NCI-H2107 treated with DMSO at 0.1 percent for 48 hours (cell line): ENCODE data around the gene EPS15.

Experiments used
- DNase-seq: peaks from one replicate; lab custom pipeline; 2025; ENCODE audit not compliant: unreplicated experiment; lab: John Stamatoyannopoulos, UW

The EPS15 gene

DNA sequence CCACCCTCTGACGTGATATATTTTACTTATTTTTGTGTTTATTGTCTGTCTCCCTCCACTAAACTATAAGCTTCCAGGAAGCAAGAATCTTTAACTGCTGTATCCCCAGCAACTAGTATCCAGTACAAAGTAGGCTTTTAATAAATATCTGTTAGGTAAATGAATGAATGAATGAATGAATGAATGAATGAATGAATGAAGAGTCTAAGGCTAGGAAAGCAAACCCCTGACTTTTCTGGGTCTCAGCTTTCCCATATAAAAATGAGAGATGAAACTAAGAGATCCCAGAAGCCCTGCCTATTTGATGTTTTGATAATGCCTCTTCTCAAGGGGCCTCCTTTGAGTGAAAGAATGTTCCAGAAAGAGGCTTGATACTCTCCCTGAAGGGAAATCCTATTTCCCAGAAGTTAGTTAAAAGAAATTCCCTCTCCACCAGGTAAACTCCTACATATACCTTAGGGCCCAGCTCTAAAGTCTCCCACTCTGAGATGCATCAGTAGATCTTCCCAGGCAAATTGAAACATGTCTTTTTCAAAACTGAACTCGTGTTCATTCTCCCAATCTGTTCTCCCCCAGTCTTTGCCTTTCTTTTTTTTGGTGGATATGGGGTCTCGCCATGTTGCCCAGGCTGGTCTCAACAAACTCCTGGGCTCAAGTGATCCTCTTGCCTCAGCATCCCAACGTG, 196.5 kb downstream of the EPS15 start:
- no peak for DNase-seq

DNA sequence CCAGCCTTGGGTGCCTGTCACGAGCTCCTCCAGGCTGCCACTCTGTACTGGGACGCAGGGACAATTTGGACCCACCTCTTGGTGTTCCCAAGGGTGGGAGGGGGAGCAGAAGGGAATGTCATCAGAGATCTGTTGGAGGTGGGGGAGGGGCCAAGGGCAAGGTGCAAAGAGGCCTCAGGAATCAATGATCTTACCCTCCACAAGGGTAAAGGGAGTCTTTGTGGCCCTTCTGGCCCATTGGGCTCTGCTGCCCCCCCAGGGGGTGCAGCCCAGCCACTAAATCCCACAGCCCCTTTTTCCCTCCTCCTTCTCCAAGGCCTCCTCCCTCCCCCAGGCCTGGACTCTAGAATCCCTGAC, 197.2 kb downstream of the EPS15 start:
- DNase-seq, result no peak

DNA sequence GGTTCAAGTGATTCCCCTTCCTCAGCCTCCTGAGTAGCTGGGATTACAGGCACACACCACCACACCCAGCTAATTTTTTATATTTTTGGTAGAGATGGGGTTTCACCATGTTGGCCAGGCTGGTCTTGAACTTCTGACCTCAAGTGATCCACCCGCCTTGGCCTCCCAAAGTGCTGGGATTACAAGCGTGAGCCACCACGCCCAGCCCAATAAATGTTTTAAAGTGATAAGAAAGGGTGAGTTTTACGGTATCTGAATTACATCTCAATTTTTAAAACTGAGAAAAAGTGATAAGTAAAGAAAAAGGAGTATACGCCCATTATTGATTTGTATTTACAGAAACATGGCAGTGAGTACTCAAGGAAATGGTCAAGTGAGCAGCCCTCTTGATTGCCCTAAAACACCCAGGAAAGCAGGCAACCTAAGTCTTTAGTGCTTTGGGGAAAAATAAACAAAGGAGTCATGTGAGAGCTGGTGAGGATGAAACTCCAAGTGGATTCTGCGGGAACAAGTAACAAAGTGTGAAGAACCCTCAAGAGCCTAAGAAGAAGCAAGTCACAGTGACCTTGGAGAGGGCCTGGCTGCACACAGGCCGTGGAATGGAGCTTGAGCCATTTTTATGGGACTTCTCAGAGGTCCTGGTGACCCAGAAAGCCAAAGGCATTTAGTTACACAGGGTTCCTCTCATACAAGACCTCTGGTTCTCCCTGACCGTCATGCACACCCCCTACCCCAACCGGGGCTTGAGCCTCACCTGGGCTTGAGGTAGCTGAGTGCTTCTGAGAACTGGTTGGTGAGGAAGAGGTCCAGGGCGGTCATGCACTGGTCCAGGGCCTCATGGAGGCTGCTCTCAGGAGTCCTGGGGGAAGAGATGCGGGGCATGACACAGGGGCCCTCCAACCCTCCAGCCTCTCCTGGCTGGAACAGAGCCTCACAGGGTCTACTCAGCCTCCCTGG, 197.8 kb downstream of the EPS15 start:
- no peak for DNase-seq

DNA sequence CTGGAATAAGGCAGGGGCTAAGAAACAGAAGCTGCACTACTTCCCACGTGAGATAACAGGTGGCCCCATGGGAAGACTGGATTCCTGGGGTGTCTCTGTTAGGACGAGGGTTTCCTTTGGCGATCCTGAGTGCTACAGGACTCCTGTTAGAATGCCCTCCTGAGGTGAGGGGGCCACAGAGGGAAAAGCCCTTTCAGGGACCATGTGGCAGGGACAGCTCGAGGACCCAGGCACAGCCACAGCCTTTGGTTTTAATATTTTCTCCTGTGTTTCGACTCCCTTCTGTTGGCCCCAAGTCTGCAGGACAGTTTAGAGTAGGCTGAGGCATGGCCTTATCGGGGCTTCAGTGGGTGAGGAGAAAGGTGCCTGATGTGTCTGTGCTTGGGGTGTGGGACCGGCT, 201.3 kb downstream of the EPS15 start:
- no peak for DNase-seq

DNA sequence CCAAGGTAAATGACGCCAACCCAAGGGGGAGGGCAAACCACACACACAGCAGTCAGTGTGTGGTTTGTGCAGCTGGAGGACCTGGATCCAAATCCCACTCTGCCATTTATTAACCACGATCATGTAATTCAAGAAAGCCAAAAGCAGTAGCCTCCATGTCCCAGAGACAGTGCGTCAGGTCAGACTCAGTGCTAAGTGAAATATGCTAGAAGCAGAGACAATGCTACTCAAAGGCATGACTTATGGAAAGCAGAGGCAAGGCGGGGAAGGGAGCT, 202.3 kb downstream of the EPS15 start:
- DNase-seq, result peak; percentile 69

DNA sequence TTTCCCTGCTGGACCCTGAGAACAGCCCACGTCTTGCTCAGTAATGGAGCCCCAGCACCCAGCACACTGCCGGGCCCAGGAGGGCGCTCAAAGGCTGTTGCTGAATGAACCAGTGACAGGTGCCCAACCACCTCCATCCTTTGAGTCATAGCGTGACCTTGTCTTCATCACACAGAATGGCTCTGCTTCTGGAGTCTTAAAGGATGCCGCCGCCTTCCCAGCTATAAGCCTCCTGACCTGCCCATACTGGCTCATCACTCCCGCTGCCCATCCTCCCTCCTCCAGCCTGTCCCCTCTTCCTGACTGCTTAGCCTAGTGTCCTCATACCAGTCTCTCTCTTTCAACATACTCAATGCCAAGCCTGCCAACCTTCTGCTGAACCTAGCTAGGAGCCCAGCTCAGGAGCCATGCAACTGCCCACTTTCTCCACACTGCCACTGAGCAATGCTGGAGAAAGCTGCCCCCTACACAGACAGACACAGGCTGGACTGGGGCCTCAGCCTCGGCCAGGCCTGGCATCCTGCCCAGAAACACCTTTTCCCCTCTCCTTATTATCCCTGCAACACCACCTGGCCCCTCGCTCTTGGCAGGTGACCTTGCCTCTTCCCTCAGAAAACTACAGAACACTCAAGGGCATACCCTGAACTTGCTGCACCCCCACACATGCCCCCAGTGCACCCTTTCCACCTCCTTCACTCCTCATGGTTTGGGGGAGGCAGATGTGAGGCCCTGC, 202.8 kb downstream of the EPS15 start:
- DNase-seq, result no peak

DNA sequence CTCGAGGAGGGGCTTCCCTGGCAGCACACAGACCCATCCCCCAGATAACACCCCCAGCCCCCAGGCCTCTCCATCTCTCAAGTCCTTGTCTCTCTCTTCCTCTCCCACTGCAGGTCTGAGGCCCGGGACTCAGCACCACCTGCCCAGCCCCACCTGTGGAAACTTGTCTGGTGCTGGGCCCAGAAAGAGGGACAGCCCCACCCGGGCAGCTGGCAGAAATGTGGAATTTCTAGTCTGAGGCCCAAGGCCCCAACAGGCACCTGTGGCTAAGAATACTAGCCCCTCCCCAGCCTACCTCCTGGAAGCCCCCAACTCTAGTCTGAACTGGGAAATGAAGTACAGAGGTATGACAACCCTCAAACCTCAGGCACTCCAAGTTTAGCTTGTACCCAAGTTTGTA, 204.1 kb downstream of the EPS15 start:
- no peak for DNase-seq

DNA sequence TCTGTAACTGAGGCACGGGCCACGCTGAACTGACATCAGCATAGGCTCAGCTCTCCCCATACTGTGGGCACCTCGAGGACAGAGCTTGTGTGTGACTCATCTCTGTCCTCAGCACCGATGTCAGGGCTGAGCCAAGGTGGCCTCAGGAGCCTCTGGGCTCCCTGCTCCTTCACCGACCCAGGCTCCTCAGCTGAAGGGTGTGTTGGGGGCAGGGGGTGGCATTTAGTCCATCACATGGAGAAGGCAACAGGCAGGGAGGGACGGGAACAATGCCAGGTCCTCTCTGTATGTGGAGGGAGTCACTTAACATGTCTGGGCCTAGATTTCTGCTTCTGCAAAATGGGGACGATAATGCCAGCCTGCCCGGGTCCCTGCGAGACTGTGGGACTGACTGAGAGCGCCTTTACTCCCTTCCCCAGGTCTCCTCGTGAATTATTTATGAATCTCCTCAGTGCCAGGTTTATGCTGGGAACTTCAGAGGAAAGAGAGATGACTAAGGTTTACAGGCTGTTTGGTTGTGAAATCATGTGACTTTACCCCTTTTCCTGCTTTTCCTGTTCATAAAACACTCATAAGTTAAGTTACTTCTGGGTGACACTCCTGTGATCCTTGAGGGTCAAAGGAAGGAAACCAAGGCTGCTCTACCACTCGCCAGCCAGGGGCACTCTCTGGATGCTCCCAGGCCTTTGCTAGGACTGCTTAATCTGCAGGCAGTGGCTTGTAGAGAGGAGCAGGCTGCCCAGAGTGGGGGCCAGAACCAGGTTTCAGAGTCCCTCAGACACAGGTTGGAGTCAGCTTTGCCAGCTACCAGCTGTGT, 204.9 kb downstream of the EPS15 start:
- DNase-seq, result no peak

DNA sequence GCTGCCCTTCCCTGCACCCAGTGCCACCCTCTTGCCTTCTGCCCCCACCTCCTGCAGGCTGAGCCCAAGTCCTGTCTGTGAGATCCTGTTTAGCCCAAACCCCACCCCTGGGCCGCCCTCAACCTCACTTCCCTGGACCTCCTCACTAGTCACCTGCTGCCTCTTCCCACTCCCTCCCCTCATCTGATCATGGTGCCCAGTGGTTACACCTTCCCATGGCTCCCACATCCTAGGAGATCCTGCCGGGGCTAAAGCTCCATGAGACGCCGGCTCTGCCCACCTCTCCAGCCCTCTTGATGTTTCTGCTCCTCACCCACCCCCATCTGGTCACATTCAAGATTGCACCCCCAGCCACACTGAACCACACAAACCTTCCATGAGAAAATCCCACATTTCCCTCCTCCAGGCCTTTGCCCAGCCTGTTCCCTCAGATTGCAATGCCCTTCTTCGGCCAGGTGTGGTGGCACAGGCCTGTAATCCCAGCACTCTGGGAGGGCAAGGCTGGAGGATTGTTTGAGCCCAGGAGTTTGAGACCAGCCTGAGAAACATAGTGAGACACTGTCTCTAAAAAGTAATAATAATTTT, 205.7 kb downstream of the EPS15 start:
- no peak for DNase-seq

DNA sequence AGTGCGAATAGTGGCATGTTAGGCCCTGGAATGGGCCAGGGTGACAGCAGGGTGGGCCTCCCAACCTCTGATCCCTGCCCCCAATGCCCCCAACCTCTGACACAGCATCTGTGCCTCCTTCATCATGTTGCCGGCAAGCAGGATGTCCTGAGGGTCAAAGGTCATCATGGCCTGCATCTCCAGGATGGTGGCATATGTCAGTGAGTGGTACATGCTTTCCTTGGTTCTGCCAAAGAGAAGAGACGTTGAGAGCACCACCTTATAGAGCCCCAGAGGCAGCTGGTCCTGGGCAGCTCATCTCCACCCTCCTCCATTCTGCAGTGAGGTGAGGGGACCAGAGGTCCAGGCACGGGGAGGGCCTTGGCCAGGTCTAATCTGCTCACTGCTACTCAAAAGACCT, 206.3 kb downstream of the EPS15 start:
- no peak for DNase-seq

DNA sequence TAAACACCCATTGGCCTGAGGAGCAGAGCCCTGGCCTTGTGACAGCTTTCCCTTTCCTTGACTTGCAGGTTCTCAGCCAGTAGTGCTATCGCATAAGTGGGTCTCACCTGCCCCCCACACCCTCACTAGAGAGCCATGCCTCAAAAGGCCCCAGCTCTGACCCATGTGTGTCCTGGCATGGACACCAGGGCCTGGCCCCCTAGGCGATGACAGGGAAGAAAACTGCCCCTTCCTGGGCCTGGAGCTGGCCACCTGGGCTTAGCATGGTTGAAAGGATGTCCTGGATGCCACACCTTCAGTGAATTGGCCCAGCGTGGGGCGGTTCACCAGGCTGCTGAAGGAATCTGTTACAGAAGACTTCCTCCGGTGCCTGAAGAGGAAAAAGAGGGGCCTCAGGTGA, 207.2 kb downstream of the EPS15 start:
- no peak for DNase-seq

DNA sequence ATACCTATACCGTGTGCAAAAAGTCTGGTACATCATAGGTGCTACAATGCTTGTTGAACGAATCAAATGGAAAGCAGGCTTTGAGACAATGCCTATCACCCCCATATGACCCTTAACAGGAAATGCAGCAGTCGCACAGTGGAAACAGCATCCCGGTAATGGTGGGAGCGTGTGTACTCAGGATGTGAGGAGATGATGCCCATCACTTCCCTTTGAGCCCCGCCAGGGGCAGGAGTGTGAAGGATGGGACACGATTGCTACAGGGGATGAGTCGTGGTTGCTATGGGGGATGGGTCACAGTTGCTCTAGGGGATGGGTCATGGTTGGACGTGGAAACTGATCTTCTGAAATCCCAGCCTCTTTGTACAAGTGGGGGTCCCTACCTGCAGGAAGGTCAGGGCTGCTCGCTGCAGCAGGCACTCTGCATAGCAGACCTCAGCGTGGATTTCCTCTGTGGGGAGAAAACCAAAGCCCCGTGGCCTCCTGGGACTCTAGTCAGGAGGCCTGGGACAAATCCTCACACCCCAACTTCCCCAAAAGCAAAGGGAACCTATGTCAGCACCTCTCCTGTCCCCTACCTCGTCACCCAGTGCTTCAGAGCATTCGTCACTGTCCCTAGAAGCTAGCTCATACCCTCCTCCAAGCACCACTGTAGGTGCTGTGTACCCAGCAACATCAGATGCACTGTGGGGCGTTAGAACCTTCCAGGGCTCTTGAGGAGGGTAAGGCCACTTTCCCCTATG, 208.0 kb downstream of the EPS15 start:
- no peak for DNase-seq

DNA sequence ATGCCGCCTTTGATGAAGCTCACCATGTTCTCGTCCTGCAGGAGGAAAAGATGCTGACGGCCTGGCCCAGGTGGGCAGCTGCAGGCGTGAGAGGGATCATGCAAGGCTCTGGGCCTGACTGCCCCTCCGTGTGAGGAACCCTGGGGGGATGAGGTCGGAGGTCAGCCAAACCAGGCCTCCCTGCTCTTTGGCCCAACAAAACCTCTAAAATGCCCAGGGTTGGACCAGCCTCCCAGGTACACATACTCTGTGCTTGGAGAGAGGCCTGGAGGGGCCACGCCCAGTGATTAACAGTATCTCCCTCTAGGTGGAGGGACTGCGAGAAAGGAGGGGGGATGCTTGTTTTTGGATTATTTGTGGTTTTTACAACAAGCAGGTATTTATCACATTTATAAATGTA, 209.8 kb downstream of the EPS15 start:
- DNase-seq, result no peak

DNA sequence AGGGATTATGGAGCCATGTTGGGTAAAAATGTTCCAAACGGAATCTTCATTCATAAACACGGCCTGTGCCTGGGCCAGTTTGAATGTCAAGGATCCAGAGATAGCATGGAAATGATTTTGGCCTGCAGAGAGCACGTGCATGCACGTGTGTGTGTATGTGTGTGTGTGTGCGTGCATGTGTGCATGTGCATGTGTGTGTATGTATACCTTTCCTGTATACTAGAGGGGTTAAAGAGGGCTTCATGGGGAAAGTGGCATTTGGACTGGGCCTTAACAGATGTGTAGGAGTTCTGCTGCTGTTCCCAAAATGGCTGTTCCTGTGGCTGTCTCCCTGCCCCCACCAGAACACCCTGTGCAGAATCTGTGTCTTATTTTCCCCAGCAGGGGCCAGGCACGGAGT, 210.4 kb downstream of the EPS15 start:
- DNase-seq, result no peak

DNA sequence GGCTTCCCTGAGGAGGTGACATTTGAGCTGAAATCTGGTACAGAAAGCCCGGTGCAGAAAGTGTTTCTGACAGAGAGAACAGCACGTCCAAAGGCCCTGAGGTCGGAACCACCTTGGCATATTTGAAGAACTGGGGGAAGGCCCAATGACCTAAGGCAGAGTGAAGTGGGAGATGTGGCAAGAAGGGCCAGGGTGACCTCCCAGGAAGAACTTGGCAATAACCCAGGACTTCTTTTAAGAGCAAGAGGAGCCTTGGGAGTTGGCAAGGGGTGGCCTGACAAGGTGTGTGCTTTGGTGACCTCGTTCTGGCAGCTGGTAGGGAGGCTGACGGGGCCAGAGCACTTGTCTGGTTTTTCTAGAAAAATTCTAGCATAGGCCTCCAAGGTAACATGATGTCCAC, 212.1 kb downstream of the EPS15 start:
- DNase-seq, result no peak

DNA sequence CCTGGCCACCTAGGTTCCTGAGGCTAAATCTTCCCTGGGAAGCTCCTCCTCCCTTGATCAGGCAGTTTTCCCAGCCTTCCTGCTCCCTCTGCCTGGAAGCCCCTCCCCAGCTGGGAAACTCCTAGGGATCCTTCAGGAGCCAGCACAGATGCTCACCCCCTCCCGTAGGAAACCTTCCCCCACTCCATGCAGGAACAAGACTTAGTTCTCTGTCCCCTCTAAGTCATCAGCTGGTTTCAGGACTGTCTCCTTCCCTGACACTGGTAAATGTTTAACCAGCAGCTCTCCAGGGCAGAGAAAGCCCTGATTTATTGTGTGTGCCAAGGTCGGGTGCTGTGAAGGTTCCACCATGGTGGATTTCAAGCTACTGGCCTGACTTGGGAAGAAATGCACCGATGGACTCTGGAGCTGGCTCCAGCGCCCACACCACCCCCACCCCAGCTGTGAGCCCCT, 213.7 kb downstream of the EPS15 start:
- no peak for DNase-seq

DNA sequence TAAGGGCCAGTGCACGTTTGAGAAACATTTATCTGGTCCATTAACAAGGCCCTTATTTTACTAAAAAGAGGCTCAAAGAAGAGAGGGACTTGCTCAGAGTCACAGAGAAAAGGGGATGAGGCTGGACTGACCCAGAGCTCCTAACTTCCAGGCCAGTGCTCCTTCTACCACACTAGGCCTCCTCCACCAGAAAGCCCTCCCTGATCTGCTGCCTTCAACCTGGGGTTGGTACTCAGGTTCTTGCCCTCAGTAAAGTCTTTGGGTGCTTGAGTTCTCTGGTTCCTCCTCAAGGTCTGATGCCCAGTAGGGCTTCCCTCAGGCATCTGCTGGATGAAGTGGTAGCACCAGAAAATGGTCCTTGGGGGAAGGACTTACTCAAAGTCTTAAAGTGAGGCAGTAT, 214.7 kb downstream of the EPS15 start:
- no peak for DNase-seq
